HG03565 (cell line): ENCODE data around the gene SCARB1.
"Not testable (repeated sequence)": the region's sequence is repeated elsewhere in the genome, so short reads cannot be mapped to it uniquely, and the experiment has no call there.

Experiments
- ATAC-seq: cut with Tn5 transposase; IDR thresholded peaks from one replicate; pipeline ENCODE4 v1.9.1; 2021; ENCODE audit warnings: mild to moderate bottlenecking, moderate library complexity; ENCODE audit not compliant: unreplicated experiment

Gene SCARB1

GRCh38 chr12:124884587-124885438 is 21.1 kb upstream of the SCARB1 start:
- peak; percentile 64 for ATAC-seq

GRCh38 chr12:124883263-124884130 is 19.8 kb upstream of the SCARB1 start:
- ATAC-seq = no peak

- ATAC-seq = no peak
These were observed 17.5 kb upstream of the SCARB1 start for GRCh38 chr12:124881123-124881522.

- ATAC-seq = not testable (repeated sequence)
These were observed 16.7 kb upstream of the SCARB1 start for GRCh38 chr12:124880335-124880734.

DNA sequence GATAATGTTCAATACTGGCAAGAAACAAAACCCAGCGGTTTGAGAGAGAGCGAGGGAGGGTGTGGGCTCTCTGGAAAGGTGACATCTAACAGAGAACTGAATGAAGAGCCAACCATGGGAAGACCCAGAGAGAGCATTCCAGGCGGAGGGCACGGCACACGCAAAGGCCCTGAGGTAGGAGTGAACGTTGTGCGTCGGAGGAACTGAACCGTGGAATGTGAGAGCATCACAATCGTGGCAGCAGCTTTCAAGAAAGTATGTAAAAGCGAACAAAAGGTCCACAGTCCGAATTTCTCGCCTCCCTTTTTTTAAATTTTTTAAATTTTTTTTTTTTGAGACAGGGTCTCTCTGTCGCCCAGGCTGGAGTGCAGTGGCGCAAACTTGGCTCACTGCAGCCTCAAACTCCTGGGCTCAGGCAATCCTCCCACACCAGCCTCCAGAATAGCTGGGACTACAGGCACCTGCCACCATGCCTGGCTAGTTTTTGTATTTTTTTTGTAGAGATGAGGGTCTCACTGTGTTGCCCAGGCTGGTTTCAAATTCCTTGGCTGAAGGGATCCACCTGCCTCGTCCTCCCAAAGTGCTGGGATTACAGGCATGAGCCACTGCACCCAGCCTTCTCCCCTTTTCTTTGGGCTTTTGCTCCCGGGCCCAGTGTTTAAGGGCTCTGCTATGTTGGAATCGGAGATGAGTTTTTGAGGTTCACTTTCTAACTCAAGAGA is 15.3 kb upstream of the SCARB1 start:
- ATAC-seq = no peak

- no peak for ATAC-seq
These were observed 13.8 kb upstream of the SCARB1 start for GRCh38 chr12:124877423-124877822.

DNA sequence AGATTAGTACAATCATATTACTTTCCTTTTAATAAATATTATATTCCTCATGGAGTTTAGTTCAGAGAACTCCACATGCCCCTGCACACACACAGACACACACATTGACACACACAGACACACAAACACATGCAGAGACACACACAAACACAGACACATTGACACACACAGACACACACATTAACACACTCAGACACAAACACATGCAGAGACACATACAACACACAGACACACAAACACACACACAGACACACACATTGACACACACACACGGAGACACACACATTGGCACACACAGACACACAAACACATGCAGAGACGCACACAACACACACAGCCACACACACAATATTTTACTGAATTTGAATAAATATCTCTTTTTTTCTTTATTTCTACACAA is 12.5 kb upstream of the SCARB1 start:
- ATAC-seq = no peak

- ATAC-seq = no peak
These were observed 12.1 kb upstream of the SCARB1 start for GRCh38 chr12:124875803-124876132.

GRCh38 chr12:124874988-124875802 is 11.5 kb upstream of the SCARB1 start:
- ATAC-seq = no peak

- no peak for ATAC-seq
These were observed 10.5 kb upstream of the SCARB1 start for GRCh38 chr12:124874188-124874587.

- no peak for ATAC-seq
These were observed 8.5 kb upstream of the SCARB1 start for GRCh38 chr12:124872068-124872719.

DNA sequence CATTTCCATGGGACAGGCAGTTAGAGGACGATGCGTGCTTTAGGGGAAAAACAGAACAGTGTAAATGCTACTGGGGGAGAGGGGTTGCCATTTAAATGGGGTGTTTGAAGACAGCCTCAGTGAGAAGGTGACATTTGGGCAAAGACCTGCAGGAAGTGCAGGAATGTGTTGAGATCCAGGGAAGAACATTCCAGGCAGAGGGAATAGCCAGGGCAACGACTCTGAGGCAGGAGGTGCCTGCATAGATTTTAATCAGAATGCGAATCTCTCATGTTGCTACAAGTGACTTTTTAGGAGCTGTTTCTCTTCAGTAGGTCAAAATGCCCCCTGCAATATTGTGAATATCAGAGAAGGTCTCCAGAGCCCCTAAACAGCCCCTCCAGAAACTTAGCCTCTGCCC is 7.6 kb upstream of the SCARB1 start:
- ATAC-seq = no peak

DNA sequence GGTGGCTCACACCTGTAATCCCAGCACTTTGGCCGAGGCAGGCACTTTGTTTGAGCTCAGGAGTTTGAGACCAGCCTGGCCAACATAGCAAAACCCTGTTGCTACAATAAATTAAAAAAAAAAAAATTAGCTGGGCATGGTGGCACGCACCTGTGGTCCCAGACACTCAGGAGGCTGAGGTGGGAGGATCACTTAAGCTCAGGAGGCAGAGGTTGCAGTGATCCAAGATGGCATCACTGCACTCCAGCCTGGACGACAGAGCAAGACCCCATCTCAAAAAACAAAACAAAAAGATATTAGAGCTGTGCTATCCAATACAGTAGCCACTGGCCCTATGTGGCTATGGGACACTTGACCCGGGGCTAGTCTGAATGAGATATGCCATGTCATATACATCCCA is 6.9 kb upstream of the SCARB1 start:
- ATAC-seq = no peak

DNA sequence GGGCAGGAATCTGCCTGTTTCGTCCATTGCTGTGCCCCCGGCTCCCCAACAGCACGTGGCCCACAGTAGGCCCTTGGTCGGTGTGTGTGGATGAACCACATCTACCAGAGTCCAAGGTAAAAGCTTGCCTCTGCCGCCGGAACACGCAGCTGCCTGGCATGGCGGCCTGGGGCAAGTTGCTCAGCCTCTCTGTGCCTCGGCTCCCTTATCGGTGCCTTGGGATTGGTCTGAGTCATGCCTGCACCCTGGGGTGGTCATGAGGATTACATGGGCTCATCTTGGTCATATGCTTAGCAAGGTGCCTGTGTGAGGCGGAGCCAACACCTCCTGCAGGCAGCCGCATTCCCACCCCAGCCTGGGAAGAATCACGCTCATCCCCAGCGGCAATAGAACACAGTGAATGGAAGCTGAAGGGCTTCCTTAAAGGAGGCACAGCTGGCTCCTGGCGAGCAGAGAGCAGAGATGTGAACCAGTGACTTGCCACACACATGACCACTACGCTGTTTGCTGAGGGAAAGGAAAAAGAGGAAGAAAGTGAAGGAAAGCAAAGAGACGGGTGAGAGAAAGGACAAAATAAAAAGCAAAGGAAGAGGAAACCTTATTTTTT is 5.5 kb upstream of the SCARB1 start:
- ATAC-seq = no peak

DNA sequence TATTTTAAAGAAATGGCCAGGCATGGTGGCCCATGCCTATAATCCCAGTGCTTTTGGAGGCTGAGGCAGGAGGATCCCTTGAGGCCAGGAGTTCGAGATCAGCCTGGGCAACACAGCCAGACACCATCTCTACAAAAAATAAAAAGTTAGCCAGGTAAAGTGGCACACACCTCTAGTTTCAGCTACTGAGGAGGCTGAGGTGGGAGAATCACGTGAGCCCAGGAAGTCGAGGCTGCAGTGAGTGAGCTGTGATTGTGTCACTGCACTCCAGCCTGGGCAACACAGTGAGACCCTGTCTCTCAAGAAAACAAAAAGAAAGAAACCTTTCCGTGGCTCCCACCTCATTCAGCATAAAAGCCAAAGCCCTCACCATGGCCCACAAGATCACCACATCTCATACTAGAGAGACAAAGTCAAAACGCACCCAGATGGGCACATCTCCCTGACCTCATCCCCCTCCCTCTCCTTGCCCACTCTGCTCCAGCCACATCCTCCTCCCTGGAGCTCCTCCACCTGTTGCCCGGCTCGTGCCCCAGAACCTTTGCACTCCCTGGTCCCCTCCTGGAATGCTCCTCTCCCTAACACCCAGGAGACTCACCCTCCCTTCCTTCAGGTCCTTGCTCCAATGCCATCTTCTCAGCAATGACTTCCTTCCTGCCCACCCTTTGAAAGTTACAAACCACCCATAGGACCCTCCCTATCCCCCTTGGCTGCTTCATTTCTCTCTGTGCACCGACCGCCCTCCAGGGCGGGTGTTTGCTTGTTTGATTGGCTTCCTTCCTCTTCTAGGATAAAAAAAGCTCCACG is 4.8 kb upstream of the SCARB1 start:
- ATAC-seq = no peak

DNA sequence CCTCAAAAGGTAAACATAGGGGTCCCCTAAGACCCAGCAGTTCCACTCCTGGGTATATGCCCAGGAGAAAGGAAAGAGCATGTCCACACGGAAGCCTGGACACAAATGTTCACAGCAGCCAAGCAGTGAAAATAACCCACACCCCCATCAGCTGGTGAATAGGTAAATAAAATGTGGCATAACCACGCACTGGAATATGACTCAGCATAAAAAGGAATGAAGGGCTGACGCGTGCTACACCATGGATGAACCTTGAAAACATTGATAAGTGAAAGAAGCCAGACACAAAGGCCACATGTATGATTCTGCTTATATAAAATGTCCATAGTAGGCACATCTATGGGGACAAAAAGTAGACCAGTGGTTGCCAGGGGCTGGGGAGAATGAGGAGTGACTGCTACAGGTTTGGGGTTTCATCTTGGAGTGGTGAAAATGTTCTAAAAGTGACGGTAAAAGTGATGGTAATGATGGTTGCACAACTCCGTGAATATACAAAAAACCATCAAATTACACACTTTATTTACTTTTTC is 3.8 kb upstream of the SCARB1 start:
- no peak for ATAC-seq

DNA sequence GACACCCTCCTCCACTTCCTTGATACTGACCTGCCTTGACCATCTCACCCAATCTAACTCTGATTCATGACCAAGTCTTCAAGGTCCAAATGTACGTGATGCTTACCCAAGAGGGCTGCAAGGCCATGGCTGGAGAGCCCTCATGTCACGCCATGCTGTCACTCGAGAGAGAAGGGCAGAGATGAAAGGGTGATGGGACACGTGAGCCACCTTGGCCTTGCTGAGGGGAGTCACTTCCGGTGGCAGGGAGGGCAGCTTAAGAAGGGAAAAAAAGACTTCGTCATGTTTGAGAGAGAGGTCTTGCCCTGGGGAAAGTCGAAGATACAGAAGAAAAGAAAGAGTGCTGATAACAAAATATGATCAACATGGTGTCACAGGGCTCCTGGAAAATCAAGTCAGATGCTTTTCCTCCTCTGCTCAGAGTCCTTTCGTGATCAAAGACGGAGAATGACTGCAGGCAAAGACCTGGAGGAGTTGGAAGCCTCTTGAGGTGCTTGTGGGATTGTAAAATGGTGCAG is 3.3 kb upstream of the SCARB1 start:
- no peak for ATAC-seq

DNA sequence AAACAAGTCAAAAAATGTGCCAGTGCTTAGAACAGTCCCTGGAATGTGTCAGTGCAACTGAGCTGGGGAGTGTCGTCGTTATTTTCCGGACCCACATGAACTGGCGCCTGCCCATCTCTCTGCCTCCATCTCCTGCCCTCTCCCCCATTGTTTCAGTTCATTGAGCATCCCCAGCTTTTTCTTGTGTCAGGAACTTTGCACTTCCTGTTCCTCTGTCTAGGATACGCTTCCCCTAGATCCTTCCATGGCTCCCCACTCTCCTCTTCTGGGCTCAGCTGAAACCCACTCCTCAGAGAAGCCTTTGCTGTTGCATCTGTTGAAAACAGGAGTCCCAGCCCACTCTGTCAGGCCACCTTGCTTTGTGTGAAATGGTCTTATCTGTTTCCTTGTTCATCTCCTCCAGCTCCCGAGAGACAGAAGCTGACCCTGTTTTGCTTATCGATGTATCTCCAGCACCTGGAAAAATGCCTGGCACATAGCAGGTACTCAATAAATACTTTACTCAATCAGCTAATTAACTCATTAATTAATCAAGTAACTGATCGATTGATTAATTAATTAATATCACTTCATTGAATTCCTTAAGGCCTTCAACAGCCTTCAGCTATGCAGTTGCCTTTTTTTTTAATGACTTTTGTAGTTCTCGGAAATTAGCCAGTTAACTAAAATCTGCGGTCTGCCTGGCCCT is 2.7 kb upstream of the SCARB1 start:
- ATAC-seq = no peak
